Sigmoid colon (tissue), 7 donors: ENCODE measurements around the gene NTNG2. TPM values are rescaled to one million over a fixed set of nuclear protein-coding genes. Genes with fewer than 3 reads are reported as not detected.

Source experiments
- DNase-seq: peaks from one replicate; pipeline ENCODE4 v3.0.0-alpha.2; 2019
- H3K27ac ChIP-seq, 4 donors: fragments of 200-600 bp; sonication (generic); one replicate each; pipeline ENCODE4 v1.5.1; 2016 to 2019; ENCODE audit warnings: mild to moderate bottlenecking in 1 of 4
- H3K27me3 ChIP-seq, 3 donors: fragments of 200-600 bp; sonication (generic); one replicate each; pipeline ENCODE4 v1.5.1; 2019; ENCODE audit warnings: mild to moderate bottlenecking in 1 of 3
- H3K36me3 ChIP-seq, 4 donors: fragments of 200-600 bp; sonication (generic); one replicate each; pipeline ENCODE4 v1.5.1; 2016 to 2019
- H3K4me1 ChIP-seq, 4 donors: fragments of 200-600 bp; sonication (generic); one replicate each; pipeline ENCODE4 v1.5.1; 2017 to 2019
- H3K4me3 ChIP-seq, 4 donors: fragments of 200-600 bp; sonication (generic); one replicate each; pipeline ENCODE4 v1.5.1; 2017 to 2019; ENCODE audit warnings: mild to moderate bottlenecking in 2 of 4, moderate library complexity in 1 of 4
- H3K9me3 ChIP-seq, 4 donors: fragments of 200-600 bp in 3 of 4; sonication (generic) in 3 of 4; one replicate each; pipeline versions ENCODE4 v1.5.1 to v1.6.1; 2013 to 2019
- EP300 ChIP-seq, 4 donors: sonication (generic); formaldehyde crosslinking; IDR thresholded peaks; one replicate each; pipeline ENCODE4 v1.6.1; 2017; ENCODE audit warnings: antibody characterized with exemption in 4 of 4
- POLR2A ChIP-seq, 2 donors: fragments of 450-650 bp; IDR thresholded peaks; one replicate each; pipeline ENCODE4 v1.6.1; 2016; ENCODE audit warnings: antibody characterized with exemption in 2 of 2, mild to moderate bottlenecking in 2 of 2, moderate library complexity in 2 of 2
- POLR2AphosphoS5 ChIP-seq, 4 donors: sonication (generic); formaldehyde crosslinking; IDR thresholded peaks; one replicate each; pipeline ENCODE4 v1.6.1; 2017; ENCODE audit warnings: antibody characterized with exemption in 4 of 4
- WGBS, 2 donors: extraction: QIAGEN DNeasy Blood & Tissue Kit; methylation state at CpG; one replicate each; pipeline ENCODE4 v1.1.7; 2013; 5-methylcytosine and 5-hydroxymethylcytosine counted together
- intact Hi-C: fragments of 100-400 bp; cut with DNase I; formaldehyde crosslinking; loops from one replicate; pipeline ENCODE4 v1.15.1; 2023
- polyA plus RNA-seq, 3 donors: library from polyadenylated mRNA; stranded (reverse); fragments of 200-250 nt; gene quantifications; one replicate each; pipeline ENCODE4 v1.2.3, GENCODE V29; 2013
- total RNA-seq, 4 donors: library from RNA; depleted of rRNA; stranded (reverse); fragments of >200 nt; gene quantifications; one replicate each; pipeline ENCODE4 v1.1.0, GENCODE V29; 2016
- TF ChIP-seq, protein P1 (sequence below), 4 experiments: fragments of 450-650 bp in 3 of 4; fragments of 200-600 bp in 1 of 4; IDR thresholded peaks; one replicate each; pipeline ENCODE4 v1.5.1; 2016 to 2019; ENCODE audit warnings: antibody characterized with exemption in 4 of 4, mild to moderate bottlenecking in 3 of 4, moderate library complexity in 2 of 4
- donor health status: healthy with polysubstance abuse.
- donor health status: Bipolar disorder and iron deficiency.
- donor health status: healthy.

The NTNG2 gene
- total and polyA plus RNA-seq, 7 donors, result 0.28 to 12.0 (median 0.55) TPM; not detected in 1

DNA sequence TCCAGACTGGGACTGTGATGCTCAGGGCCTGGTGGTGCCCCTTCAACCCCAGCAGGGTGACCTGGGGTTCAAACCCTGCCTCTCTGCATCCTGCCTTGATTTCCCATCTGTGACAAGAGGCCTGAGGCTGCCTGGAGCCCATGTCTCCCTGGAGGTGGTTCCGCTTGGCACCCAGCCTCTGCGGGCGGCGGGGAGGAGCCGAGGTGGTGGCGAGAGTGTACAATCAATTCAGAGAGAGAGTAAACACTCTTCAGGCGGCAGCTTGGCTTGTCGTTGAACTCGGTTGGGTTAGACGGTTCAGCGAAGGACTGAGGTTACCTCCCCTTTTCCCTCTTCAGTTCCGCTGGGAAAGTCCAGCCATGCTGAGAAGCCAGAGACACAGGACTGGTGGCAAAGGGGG, 39.3 kb downstream of the NTNG2 start:
- H3K27me3 ChIP-seq, result peaks cover 4 to 19% (median 10%) of the 10 kb centered on the region in 3 donors
- H3K9me3 ChIP-seq, result peaks cover 0 to 4% (median 0%) of the 10 kb centered on the region in 4 donors
- no peaks in the 10 kb centered on the region for H3K36me3 ChIP-seq
- no peaks in the 10 kb centered on the region for H3K4me1 ChIP-seq
- no peak for DNase-seq
- intact Hi-C loops, result no loop called here
- no peak overlapping the region for H3K4me3 ChIP-seq
- whole genome bisulfite sequencing, 2 donors, result 21 to 68% methylated on average over 12 of the region's 12 CpGs
- no peak for TF ChIP-seq EP300 (IDR thresholded peaks at IDR 0.05)
- no peak for TF ChIP-seq POLR2AphosphoS5 (IDR thresholded peaks at IDR 0.05)
- TF ChIP-seq POLR2A (IDR thresholded peaks at IDR 0.05), result no peak
- TF ChIP-seq, protein P1, sequence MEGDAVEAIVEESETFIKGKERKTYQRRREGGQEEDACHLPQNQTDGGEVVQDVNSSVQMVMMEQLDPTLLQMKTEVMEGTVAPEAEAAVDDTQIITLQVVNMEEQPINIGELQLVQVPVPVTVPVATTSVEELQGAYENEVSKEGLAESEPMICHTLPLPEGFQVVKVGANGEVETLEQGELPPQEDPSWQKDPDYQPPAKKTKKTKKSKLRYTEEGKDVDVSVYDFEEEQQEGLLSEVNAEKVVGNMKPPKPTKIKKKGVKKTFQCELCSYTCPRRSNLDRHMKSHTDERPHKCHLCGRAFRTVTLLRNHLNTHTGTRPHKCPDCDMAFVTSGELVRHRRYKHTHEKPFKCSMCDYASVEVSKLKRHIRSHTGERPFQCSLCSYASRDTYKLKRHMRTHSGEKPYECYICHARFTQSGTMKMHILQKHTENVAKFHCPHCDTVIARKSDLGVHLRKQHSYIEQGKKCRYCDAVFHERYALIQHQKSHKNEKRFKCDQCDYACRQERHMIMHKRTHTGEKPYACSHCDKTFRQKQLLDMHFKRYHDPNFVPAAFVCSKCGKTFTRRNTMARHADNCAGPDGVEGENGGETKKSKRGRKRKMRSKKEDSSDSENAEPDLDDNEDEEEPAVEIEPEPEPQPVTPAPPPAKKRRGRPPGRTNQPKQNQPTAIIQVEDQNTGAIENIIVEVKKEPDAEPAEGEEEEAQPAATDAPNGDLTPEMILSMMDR (IDR thresholded peaks at IDR 0.05), result no peak
- no peak overlapping the region for H3K27ac ChIP-seq

DNA sequence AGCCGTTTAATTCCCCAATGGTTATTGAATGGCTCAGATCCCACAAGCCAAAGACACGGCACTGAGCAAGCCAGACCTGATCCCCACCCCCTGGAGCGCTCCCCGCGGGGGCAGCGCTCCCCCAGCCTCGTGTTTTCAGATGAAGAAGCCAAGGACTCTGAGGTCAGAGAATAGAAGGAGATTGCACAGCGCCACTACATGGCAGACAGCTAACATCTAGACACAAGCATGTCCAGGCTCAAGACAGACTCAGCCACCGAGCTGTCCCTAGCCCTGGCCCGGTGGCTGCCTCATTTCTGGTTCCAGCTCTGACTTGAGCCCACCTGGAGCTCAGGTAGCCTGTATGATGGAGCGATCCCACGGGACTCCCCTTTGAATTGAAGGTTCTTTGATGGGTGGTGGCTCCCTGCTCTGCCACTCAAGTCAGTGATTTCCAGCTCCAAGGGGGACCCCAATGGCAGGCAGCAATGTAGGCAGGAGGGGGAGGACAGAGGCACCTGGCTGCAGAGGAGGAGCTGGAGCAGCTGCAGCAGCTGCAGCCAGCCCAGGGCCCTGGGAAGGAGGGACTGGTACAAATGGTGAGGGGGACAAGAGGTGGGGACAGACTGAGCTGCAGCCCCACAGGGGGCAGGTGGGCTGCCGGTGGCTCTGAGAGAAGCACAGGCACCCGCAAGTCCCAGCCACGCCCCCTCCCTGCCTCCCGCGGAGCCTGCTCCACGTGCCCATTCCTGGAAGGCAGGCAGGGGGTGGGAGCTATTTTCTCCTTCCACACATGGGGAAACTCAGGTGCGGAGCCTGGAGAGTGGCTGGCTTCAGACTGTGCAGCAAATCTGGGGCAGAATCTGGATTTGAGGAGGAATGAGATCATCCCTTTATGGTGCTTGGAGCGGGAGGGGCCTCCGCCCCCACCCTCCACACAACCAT, 40.2 kb downstream of the NTNG2 start:
- peaks cover 4 to 19% (median 10%) of the 10 kb centered on the region in 3 donors for H3K27me3 ChIP-seq
- DNase-seq, result no peak
- H3K27ac ChIP-seq, result no peak overlapping the region
- no peaks in the 10 kb centered on the region for H3K36me3 ChIP-seq
- no peaks in the 10 kb centered on the region for H3K4me1 ChIP-seq
- TF ChIP-seq, protein P1 (IDR thresholded peaks at IDR 0.05), result no peak
- no peak for TF ChIP-seq POLR2AphosphoS5 (IDR thresholded peaks at IDR 0.05)
- 40 to 51% methylated on average over 21 of the region's 21 CpGs for WGBS, 2 donors
- peaks cover 0 to 4% (median 0%) of the 10 kb centered on the region in 4 donors for H3K9me3 ChIP-seq
- H3K4me3 ChIP-seq, result no peak overlapping the region
- intact Hi-C loops, result no loop called here

DNA sequence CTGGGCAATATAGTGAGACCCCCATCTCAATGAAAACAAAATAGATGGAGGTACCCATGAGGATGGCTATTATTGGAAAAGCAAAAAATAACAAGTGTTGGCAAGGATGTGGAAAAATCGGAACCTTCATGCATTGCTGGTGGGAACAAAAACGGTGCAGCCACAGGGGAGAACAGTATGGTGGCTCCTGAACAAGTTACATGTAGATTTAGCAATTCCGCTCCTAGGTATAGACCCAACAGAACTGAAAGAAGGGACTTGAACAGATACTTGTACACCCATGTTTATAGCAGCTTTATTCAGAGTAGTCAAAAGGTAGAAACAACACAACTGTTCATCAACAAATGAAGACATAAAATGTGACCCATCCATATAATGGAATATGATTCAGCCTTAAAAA, 43.0 kb downstream of the NTNG2 start:
- TF ChIP-seq POLR2A (IDR thresholded peaks at IDR 0.05), result no peak
- no peak for TF ChIP-seq EP300 (IDR thresholded peaks at IDR 0.05)
- no peak for TF ChIP-seq POLR2AphosphoS5 (IDR thresholded peaks at IDR 0.05)
- TF ChIP-seq, protein P1 (IDR thresholded peaks at IDR 0.05), result no peak
- H3K27me3 ChIP-seq, result peaks cover 4 to 19% (median 10%) of the 10 kb centered on the region in 3 donors
- intact Hi-C loops, result no loop called here
- H3K36me3 ChIP-seq, result no peaks in the 10 kb centered on the region
- WGBS, 2 donors, result 93 to 95% methylated on average over 3 of the region's 3 CpGs
- H3K27ac ChIP-seq, result no peak overlapping the region
- DNase-seq, result no peak
- H3K4me1 ChIP-seq, result no peaks in the 10 kb centered on the region
- H3K9me3 ChIP-seq, result peaks cover 0 to 4% (median 0%) of the 10 kb centered on the region in 4 donors
- no peak overlapping the region for H3K4me3 ChIP-seq

DNA sequence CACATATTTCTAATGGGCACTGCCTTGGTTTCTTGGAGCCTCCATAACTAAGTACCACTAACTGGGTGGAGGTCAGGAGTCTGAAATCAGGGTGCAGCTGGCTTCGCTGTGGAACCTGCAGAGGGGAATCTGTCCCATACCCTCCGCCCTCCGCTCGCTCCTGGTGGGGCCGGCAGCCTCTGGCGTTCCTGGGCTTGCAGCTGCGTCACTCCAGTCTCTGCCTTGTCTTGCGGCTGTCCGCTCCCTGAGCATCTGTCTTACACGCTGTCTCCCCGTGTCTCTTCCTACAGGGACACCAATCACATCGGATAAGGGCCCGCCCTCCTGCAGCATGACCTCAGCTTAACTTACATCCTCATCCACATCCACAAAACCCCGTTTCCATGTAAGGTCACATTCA, 45.4 kb downstream of the NTNG2 start:
- WGBS, 2 donors, result 80 to 82% methylated on average over 14 of the region's 14 CpGs

More for the DNA sequence above, 45.4 kb downstream of the NTNG2 start:
- Histone ChIP-seq H3K4me1 (no peaks in the 10 kb centered on the region), H3K4me3 (no peak overlapping the region), H3K27me3 (peaks cover under 1 to 3% (median 3%) of the 10 kb centered on the region in 3 donors), H3K36me3 (no peaks in the 10 kb centered on the region), H3K27ac (no peak overlapping the region), H3K9me3 (peaks cover 0 to 4% (median 0%) of the 10 kb centered on the region in 4 donors)
- intact Hi-C loops, result no loop called here
- DNase-seq, result no peak
- TF ChIP-seq POLR2AphosphoS5 (IDR thresholded peaks at IDR 0.05), result no peak
- no peak for TF ChIP-seq POLR2A (IDR thresholded peaks at IDR 0.05)
- TF ChIP-seq, protein P1 (IDR thresholded peaks at IDR 0.05), result no peak
- TF ChIP-seq EP300 (IDR thresholded peaks at IDR 0.05), result no peak
